GM04504 (cell line): ENCODE measurements around the gene KIF16B.

Source experiments
- DNase-seq: peaks from one replicate; pipeline ENCODE4 v3.0.0-alpha.2; 2012; ENCODE audit warnings: low read depth

The KIF16B gene

GRCh38 chr20:16352321-16352720 lies 220.9 kb downstream of the KIF16B start:
- no peak for DNase-seq

GRCh38 chr20:16351415-16351814 lies 221.8 kb downstream of the KIF16B start:
- DNase-seq = no peak

- DNase-seq = peak; percentile 54
These were observed 222.8 kb downstream of the KIF16B start for GRCh38 chr20:16350465-16350864.

- DNase-seq = peak; percentile 65
These were observed 223.6 kb downstream of the KIF16B start for GRCh38 chr20:16349523-16350260.

GRCh38 chr20:16346956-16347355 lies 226.3 kb downstream of the KIF16B start:
- no peak for DNase-seq

GRCh38 chr20:16337707-16338106 lies 235.5 kb downstream of the KIF16B start:
- no peak for DNase-seq

GRCh38 chr20:16327606-16328005 lies 245.6 kb downstream of the KIF16B start:
- no peak for DNase-seq

- DNase-seq = no peak
These were observed 252.0 kb downstream of the KIF16B start for GRCh38 chr20:16321291-16321690.

- no peak for DNase-seq
These were observed 255.5 kb downstream of the KIF16B start for GRCh38 chr20:16317445-16318362.

GRCh38 chr20:16316513-16316912 lies 256.7 kb downstream of the KIF16B start:
- DNase-seq = no peak

- no peak for DNase-seq
These were observed 258.5 kb downstream of the KIF16B start for GRCh38 chr20:16314748-16315159.

- no peak for DNase-seq
These were observed 258.9 kb downstream of the KIF16B start for GRCh38 chr20:16314320-16314719.

GRCh38 chr20:16313917-16314316 lies 259.3 kb downstream of the KIF16B start:
- DNase-seq = no peak

GRCh38 chr20:16312998-16313397 lies 260.2 kb downstream of the KIF16B start:
- no peak for DNase-seq

GRCh38 chr20:16311756-16312155 lies 261.5 kb downstream of the KIF16B start:
- no peak for DNase-seq

GRCh38 chr20:16308754-16309153 lies 264.5 kb downstream of the KIF16B start:
- no peak for DNase-seq

GRCh38 chr20:16302818-16303217 lies 270.4 kb downstream of the KIF16B start:
- no peak for DNase-seq

GRCh38 chr20:16301986-16302385 lies 271.3 kb downstream of the KIF16B start:
- DNase-seq = no peak

- no peak for DNase-seq
These were observed 273.4 kb downstream of the KIF16B start for GRCh38 chr20:16299897-16300296.

GRCh38 chr20:16296931-16297330 lies 276.3 kb downstream of the KIF16B start:
- no peak for DNase-seq

GRCh38 chr20:16295534-16295933 lies 277.7 kb downstream of the KIF16B start:
- DNase-seq = no peak

GRCh38 chr20:16293590-16293989 lies 279.7 kb downstream of the KIF16B start:
- DNase-seq = no peak

- DNase-seq = no peak
These were observed 280.9 kb downstream of the KIF16B start for GRCh38 chr20:16292226-16292880.
